ENCODE results near the gene GAS7.

GAS7 gene

DNA sequence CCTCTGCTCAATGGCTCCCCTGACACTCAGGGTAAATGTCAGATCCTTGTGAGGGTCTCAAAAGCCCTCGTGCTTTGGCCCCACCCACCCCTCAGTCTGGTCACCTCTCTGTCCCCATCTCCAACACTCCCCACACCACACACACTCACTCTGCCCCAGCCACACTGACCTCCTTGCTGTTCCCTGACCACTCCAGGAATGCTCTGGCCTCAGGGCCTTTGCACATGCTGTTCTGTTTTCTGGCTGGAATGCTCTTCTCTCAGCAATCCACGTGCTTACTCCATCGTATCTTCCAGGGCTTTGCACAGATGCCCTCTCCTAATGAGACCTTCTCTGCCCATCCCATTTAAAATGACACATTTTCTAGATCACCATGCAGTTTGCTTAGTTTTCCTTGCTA lies 28.2 kb downstream of the GAS7 start:
- no peak for DNase-seq

DNA sequence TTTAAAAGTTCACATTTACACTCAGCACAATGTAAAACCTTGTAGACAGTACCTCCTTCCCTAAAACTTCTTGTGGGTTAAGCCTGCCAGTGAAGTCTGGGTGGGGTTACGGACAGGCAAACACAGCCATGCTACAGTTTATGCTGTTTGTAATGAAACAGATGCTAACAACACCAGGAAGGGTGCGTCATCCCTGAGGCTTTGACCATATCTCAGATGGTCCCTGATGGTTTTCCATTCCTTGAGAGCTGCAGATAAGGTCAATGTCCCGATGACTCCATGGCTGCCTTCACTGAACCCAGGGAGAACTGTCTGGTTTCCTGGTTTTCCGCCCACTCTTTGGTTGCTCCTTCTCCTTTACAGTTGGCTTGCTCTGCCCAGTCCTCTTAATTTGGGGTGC lies 29.1 kb downstream of the GAS7 start:
- DNase-seq = no peak

DNA sequence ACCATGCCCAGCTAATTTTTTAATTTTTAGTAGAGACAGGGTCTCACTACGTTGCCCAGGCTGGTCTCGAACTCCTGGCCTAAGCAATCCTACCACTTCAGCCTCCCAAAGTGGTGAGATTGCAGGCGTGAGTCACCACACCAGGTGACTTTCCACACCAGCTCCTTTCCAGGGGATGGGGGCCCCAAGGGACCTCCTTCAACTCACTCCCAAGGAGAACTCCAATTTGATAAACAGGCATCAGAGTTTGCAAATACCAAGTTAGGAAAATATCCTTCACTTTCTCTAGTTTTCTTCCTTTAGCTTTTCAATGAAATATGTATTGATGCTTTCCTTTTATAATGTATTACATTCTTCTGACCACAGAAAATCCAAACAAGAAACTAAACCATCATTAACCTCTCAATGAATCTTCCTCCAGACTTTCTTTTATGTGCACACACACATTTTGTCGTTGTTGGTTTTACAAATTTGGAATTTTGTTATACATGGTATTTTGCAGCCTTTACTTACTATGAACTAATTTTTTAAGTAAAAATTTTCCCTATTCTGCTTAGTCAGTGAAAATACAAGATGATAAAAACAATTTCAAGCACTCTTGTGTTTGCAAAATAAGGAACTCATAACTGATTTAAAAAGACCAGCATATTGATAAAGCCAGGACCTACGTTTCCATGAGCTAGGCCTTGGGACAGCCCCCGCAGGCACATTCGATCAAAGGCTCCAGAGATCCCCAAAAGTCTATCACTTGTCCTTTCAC lies 32.0 kb downstream of the GAS7 start:
- DNase-seq = no peak

DNA sequence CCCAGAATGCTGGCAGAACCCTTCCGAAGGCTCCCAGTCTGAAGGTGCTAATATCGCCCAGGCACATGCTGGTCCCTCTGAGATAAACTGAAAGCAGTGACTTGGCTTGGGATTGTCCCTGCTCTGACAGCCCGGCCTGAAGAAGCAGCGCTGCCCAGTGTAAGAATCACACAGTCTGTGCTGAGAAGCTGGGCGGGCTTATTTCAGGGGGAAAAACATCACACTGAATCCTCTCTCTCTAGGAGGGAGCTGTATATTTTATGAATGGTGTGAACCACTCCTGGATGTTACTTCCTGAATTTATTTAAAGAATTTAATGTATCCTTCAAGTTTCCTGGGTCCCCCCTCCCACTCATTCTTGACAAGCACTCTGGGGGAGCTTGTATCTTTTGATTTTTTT lies 36.3 kb downstream of the GAS7 start:
- no peak for DNase-seq

DNA sequence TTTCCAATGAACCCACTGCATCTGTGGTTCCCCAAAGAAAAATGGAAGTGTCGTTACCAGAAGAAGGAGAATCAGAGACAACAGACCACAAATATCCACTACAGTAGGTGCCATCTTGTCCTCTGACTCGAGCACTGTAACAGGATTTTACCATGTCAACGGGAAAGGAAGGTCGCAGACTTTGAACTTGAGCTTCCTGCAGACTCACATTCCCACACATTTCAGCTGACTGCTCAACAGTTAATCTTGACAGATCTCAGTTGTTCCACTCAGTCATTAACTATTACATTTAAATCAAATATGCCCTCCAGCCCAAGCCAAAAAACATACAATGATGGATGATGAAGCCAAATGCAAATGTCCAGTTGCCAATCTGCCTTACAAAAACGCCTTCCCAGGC lies 37.0 kb downstream of the GAS7 start:
- no peak for DNase-seq

DNA sequence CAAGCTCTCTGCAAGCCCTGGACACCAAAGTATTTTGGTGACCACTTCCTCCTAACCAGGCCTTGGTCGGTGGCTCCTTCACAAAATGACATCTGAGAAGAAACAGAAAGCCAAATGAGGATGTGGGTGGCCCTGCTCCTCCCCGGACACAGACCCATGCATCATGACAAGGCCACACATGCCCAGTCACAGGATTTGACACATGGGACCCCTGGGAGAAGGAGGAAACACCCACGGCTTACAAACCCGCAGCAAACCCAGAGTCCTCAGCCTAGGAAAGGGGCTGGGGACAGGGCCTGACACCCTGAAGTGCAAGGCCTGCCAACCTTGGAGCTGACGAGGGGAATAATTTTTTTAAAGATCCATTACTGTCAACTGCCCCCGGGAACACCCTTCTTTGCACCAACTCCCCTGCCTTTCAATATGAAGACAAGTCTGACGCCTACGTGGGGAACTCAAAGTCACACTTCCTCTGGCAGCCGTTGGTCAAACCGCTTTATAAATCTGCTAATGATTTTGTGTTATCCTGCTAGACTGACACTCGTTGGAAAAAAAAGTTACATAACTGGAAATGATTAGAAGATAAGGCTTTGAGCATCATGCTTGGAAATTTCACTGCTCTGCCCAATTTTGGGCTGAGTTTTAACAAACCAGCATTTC lies 41.3 kb downstream of the GAS7 start:
- DNase-seq = no peak

DNA sequence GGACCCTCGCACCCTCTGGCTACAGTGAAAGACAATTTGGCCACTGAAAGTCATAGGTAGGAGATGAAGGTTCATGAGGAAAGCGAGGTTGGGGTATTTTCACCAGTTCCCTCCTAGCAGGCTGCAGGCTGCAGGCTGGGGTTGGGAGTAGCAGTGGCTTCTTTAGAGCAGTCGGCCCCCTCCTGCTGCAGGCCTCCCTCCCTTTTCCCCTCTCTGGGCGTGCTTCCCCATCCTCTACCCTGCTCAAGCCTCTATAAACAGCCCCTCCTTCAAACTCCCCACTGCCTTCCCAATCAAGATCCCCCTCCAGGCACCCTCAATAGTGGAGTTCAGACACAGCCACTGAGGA lies 41.8 kb downstream of the GAS7 start:
- no peak for DNase-seq

DNA sequence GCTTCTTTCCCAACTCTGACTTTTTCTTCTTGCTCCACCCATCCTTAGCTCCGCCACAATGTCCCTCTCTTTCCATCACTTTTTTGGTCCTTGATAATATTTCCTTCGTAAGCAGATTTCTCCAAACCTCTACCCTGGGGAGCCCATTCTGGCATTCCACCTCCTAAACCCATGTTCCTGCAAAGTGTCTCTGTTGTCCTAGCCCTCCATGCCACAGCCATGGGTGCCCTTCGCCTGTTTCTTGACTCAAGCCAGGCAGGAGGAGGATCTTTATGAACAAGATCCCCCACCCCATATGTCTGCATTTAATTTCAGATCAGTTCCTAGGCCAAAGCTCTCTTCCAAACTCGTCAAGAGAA lies 42.4 kb downstream of the GAS7 start:
- no peak for DNase-seq

DNA sequence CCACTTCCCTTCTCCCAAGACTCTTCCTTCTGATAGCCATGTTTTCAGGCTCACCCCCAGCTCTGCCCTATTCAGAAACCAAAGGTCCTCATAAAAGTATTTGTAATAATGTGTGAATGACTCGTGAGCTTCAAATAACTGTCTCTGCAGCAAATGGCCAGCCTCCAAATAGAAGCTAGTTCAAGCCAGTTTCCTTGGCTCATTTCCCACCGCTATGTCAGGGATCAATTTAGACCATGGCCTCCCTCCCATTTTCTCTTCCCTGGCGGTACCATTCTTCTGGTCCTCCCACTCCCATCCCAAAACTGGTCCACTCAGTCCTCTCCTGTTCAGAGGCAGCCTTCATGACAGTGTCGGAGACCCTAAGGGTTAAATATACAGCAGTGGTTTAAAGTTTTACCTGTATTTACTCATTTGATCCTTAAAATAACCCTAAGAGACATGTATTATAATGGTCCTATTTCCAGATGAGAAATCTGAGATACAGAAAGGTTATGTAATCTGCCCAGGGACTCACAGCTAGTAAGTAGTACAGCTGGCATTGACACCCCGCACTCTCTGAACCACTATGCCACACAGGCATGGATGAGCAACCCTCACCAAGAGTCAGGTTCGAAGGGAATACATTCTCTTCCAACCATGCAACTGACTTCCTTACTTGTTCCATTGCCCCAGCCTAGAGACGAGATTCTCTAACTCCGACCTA lies 42.9 kb downstream of the GAS7 start:
- no peak for DNase-seq

DNA sequence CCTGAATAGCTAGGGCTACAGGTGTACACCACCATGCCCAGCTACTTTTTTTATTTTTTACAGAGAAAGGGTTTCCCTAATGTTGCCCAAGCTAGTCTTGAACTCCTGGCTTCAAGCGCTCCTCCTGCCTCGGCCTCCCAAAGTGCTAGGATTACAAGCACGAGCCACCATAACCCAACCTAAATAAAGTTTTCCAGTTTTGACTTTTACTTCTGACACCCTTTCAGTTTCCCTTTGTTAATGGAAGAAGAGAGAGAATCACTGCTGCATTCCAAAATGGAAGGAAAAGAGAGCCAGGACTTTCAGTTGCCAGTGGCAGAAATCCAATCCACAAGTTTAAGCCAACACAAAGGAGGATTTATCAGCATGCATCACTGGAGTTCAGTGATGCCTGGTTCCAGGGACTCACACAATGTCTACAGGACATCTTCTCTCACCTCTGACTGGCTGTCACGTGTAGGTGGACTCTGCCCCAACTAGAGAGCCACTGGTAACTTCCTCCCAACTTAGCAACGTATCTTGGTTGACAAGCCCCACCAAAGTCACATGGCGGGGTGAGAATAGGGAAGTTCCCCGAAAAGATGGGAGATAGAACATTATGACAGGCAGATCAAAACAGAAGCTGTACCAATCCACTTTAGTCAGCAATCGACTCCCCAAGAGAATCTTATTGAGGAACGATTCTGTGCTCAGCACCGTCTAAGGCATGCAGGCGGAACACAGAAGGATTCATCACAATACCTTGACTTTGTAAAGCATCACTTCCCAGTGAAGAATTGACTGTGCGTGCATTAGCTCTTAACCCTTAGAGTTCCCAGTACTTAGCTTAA lies 46.5 kb downstream of the GAS7 start:
- DNase-seq = no peak

DNA sequence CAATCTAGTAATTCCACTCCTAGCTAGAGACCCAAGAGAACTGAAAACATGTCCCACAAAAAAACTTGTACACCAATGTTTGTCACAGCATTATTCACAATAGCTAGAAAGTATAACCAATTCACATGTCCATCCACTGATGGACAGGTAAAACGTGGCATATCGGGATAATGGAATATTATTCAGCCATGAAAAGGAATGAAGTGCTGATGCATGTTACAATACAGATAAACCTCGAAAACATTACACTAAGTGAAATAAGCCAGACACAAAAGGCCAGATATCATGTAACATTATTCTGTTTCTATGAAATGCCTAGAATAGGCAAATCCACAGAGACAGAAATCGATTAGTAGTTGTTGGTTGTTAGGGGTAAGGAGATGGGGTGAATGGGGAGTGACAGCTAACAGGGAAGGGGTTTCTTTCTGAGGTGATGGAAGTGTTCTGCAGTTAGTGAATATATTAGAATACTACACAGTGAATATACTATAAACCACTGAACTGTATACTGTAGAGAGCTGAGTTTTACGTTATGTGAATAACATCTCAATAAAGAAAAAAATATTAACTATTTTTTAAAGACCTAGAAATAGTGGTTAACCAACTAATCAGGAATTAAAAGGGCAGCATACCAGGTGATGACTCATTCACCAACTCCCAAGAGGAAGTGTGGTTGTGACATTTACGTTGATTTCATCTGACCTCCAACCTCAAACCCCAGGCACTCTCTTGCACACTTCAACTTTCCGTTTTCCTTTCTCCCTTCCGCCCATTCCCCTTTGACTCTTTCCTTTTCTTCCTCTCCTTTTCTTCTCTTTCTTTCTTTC lies 48.6 kb downstream of the GAS7 start:
- DNase-seq = no peak

DNA sequence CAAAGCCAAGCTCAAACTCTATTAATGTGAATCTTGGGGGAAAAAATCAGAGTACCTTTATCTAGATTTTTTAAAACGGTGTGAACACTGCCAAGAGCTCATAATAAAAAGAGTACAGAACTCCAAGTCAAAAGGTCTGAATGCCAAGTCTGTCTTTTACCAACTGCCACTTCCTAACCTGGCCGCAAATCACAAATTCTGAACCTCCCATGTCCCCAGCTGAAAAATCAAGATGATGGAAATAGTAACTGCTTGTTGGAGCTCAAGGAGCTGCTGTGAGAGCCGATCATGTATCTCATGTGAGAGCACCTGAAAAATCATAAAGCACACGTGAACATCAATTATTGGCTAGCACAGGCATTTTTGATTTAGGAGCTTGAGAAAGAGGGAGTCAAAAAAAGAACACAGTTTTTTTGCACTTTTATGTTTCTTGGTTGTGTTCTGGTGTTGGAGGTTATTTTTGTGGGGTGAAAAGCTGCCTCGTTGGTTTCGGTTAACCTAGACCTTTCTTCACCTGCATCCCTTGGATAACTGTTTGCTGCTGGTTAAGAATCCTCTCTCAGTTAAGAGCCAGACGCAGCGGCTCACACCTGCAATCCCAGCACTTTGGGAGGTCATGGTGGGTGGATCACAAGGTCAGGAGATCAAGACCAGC lies 50.5 kb downstream of the GAS7 start:
- no peak for DNase-seq

DNA sequence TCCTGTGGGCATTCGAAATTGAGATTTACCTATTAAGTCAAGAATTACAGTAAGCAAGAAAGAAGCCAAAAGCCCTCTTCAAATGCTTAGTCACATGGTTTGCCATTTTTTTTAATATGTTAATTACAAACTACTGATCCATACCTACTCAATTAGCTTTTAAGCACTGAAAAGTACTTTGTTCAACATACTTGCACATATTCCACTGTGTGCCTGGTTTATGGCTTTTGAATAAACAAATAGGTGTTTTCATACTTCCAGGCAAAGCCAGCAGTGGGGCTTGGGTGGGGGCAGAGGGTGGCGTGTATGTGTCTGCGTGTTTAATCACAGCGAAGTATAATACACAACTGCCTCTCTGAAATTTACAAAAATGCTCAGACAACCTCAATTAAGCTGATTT lies 51.4 kb downstream of the GAS7 start:
- no peak for DNase-seq

DNA sequence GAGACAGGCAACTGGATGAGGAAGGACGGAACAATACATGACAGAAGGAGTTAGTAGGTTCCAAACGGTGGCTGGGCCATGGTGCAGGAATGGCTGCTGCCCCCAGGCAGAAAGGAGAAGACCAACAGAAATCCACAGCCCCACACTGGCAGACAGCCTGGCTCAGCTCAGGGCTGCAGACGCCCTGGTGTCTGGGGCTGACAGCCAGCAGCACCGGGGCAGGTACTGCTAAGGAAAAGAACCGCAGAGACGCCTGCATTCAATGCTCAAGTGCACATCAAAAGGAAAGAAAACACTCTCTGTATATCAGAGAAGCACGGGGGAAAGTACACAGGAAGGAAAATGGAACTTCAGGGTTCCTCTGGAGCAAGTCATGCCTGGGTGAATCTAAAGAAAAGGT lies 53.4 kb downstream of the GAS7 start:
- no peak for DNase-seq

DNA sequence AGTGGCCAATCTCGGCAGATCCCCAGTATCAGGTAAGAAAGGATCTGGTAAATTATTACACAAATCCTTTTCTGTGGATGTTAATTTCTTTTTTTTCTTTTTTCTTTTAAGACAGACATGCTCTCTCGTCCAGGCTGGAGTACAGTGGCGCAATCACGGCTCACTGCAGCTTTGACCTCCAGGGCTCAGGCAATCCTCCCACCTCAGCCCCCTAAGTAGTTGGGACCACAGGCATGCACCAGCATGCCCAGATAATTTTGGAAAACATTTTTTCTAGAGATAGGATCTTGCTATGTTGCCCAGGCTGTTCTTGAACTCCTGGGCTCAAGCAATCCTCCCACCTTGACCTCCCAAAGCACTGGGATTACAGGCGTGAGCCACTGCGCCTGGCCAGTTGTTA lies 54.0 kb downstream of the GAS7 start:
- no peak for DNase-seq

DNA sequence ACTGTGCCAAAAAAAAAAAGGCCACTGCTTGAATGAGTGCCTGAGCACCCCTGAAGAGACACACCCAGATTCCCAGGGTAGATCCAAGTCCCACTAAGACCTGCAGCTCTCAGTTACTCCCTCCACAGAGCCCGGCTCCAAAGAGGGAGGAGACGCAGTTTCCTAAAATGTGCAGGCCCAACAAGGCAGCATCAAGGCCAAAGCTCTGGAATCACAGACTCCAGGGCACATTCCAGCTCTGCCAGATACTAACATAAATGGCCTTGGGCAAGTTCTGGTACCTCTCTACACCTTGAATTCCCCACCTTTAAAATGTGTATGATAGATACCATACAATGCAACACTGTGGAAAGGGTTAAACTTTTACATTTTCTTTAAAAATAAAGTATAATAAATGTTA lies 57.0 kb downstream of the GAS7 start:
- DNase-seq = no peak

DNA sequence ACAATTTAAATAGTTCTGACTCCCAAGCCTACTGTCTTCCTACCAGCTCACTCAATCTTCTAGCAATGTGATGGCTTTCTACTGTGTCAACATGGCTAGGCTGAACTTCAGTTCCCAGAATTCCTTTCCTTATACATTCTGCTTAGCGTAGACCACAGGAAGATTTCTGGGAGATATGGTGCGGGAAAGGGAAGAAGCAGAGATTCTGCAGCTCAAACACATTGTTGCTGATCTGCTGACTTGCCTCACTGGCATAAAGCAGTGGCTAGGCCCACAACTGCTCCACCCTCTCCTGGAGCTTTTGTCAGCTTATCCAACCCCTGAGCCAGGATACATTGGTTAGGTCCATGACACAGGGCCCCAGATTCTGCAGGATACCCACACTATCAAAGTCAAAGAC lies 58.8 kb downstream of the GAS7 start:
- DNase-seq = no peak

DNA sequence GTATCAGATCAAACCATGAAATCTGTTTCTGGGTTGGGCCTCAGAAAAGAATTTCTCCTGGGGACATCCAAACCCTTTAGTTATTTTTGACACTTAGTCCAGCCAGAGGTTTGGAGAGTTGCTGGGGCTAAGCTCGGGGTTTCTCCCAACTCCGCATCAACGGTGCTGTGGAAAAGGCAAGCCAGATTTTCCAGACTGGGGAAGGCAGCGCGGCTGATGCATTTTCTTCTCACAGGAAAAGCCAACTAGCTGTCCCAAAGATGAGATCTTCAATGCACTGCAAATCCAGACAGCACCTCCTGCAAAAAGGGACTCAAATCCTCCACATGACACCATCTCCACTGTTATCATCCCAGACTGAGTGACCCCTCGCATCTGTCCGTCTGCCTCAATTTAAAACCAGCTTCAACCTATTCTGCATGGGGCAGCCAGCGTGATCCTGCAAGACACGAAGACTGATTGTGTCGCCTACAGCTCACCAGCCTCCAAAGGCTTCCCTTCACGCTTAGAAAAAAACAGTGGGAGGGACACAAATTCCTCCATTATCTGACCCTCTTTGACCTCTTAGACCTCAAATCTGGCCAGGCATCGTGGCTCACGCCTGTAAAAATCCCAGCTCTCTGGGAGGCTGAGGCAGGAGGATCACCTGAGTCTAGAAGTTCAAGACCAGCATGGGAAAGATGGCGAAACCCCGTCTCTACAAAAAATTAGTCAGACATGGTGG lies 62.0 kb downstream of the GAS7 start:
- no peak for DNase-seq

DNA sequence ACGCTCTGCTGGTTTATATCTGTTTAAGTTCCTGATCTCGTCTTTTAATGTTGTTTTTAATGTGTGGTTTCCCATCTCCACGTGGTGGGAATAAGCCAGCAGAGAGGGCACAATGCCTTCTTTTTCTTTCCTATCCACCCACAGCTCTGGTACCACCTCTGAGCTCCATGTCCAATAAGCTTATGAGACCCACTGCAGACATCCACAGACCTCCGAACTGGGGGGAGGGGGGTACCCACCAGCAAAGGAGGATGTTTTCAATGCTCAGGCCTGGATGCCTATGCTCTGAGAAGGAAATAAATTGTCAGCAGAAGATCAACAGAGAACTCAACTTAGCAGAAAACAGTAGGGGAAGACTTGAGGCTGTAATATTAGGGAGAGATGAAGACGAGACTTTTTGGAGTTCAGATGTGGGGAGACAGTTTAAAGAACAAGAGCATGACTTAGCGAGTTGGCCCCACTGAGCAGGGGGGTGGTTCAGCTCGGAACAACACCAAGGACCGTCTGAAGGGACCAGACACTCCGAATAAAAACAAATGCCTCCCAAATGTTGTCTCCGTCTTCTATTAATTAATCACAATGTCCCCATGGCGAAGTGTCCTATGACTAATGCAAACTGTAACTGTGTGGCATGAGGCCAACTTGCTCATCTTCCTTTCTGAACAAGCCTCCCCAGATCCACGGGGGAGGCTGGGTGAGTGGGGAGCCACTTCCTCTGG lies 62.7 kb downstream of the GAS7 start:
- no peak for DNase-seq

DNA sequence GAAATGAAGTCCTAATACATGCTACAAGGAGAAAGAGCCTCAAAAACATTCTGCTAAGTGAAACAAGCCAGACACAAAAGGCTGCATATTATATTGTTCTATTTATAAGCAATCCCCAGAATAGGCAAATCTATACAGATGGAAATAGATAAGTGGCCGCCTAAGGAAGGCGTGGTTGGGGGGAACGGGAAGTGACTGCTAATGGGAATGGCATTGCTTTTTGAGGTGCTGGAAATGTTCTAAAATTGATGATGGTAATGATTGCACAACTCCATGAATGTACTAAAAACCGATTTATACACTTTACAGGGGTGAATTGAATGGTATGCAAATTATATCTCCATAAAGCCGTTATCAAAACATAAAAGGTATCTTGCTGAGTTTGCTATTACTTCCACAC lies 67.7 kb downstream of the GAS7 start:
- DNase-seq = no peak

DNA sequence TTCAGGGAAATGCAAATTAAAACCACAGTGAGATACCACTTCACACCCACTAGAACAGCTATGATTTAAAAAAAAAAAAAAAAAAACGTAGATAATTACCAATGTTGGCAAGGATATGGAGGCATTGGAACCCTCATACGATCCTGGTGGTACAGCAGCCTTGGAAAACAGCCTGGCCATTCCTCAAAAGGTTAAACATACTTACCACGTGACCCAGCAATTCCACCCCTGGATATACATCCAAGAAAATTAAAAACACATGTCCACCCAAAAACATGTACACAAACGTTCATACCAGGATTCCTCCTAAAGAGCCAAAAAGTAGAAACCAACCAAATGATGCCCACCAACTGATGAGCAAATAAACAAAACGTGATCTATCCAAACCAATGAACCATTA lies 68.1 kb downstream of the GAS7 start:
- DNase-seq = no peak

Measured in NCI-H2171 (cell line).